ENCODE results near the gene ZDHHC6. TPM values are rescaled to one million over a fixed set of nuclear protein-coding genes. Genes with fewer than 3 reads are reported as not detected.

Gene ZDHHC6
- 36.4 TPM for total RNA-seq
- long read RNA-seq, transcript ZDHHC6-202 (11 exons, 2,170 nt), result major isoform, 25 of 46 reads
- long read RNA-seq, partial matches to known transcripts, result 1 of 46 reads
- long read RNA-seq, other reads (novel, unspliced or antisense), result 18 of 46 reads

GRCh38 chr10:112446855-112447619 lies at the start of gene ZDHHC6, which contains the start of gene VTI1A:
ZDHHC6 (minus strand) TSS chr10:112446914; CDS start chr10:112445436, 1,478 bp downstream.
VTI1A (plus strand) TSS chr10:112447215; CDS start chr10:112447374, 159 bp downstream.
- TF ChIP-seq CTCF (IDR thresholded peaks at IDR 0.05), result no peak

GRCh38 chr10:112492736-112493135 lies 46.0 kb upstream of the ZDHHC6 start:
- no peaks in the 10 kb centered on the region for H3K36me3 ChIP-seq

More at GRCh38 chr10:112446855-112447619, at the start of gene ZDHHC6, which contains the start of gene VTI1A:
- Histone ChIP-seq H3K4me1 (peaks cover 32% of the 10 kb centered on the region), H3K9me3 (no peaks in the 10 kb centered on the region), H3K4me3 (peak within 1 kb of the TSS; percentile 76), H3K36me3 (peaks cover 39% of the 10 kb centered on the region), H3K27me3 (ENCODE audit: low read depth) (no peaks in the 10 kb centered on the region), H3K27ac (peak within 1 kb of the TSS; percentile 94)
- DNase-seq, result peak; percentile 89
- peak; percentile 97 to 99 for ATAC-seq
- intact Hi-C loops (cut with DNase I), result no loop called here

GRCh38 chr10:112491144-112491543 lies 44.4 kb upstream of the ZDHHC6 start:
- ATAC-seq, result no peak
- no peak overlapping the region for H3K4me3 ChIP-seq
- H3K36me3 ChIP-seq, result no peaks in the 10 kb centered on the region
- H3K27me3 ChIP-seq (ENCODE audit: low read depth), result no peaks in the 10 kb centered on the region
- DNase-seq, result no peak
- intact Hi-C loops (cut with DNase I), result no loop called here
- H3K4me1 ChIP-seq, result peaks cover 10% of the 10 kb centered on the region
- no peak overlapping the region for H3K27ac ChIP-seq
- H3K9me3 ChIP-seq, result no peaks in the 10 kb centered on the region
- no peak for TF ChIP-seq CTCF (IDR thresholded peaks at IDR 0.05)

More at GRCh38 chr10:112492736-112493135, 46.0 kb upstream of the ZDHHC6 start:
- no peaks in the 10 kb centered on the region for H3K9me3 ChIP-seq
- no peak overlapping the region for H3K4me3 ChIP-seq
- TF ChIP-seq CTCF (IDR thresholded peaks at IDR 0.05), result no peak
- peaks cover 10% of the 10 kb centered on the region for H3K4me1 ChIP-seq
- intact Hi-C loops (cut with DNase I), result no loop called here
- no peaks in the 10 kb centered on the region for H3K27me3 ChIP-seq (ENCODE audit: low read depth)
- no peak for DNase-seq
- H3K27ac ChIP-seq, result no peak overlapping the region
- ATAC-seq, result no peak

GRCh38 chr10:112490545-112490944 lies 43.8 kb upstream of the ZDHHC6 start:
- Histone ChIP-seq H3K36me3 (no peaks in the 10 kb centered on the region), H3K27me3 (ENCODE audit: low read depth) (no peaks in the 10 kb centered on the region), H3K9me3 (no peaks in the 10 kb centered on the region), H3K27ac (no peak overlapping the region), H3K4me1 (peaks cover 10% of the 10 kb centered on the region), H3K4me3 (no peak overlapping the region)
- intact Hi-C loops (cut with DNase I), result no loop called here
- peak; percentile 70 for DNase-seq
- ATAC-seq, result peak; percentile 29 to 51
- TF ChIP-seq CTCF (IDR thresholded peaks at IDR 0.05), result no peak

GRCh38 chr10:112487964-112488363 lies 41.2 kb upstream of the ZDHHC6 start:
- no peak for DNase-seq

More at GRCh38 chr10:112487964-112488363, 41.2 kb upstream of the ZDHHC6 start:
- TF ChIP-seq CTCF (IDR thresholded peaks at IDR 0.05), result no peak
- no peaks in the 10 kb centered on the region for H3K9me3 ChIP-seq
- no peak overlapping the region for H3K27ac ChIP-seq
- peaks cover 6% of the 10 kb centered on the region for H3K36me3 ChIP-seq
- H3K4me3 ChIP-seq, result no peak overlapping the region
- no peak for ATAC-seq
- intact Hi-C loops (cut with DNase I), result no loop called here
- H3K4me1 ChIP-seq, result peaks cover 10% of the 10 kb centered on the region
- no peaks in the 10 kb centered on the region for H3K27me3 ChIP-seq (ENCODE audit: low read depth)
